Kidney (tissue), 14 donors: ENCODE data around the gene NPSR1. TPM values are rescaled to one million over a fixed set of nuclear protein-coding genes. Genes with fewer than 3 reads are reported as not detected.

Source experiments
- DNase-seq, 5 donors: peaks; one replicate each; pipeline ENCODE4 v3.0.0-alpha.2; 2013 to 2020
- FAIRE-seq: peaks from 2 replicates; lab custom pipeline; 2012; peaks lifted over from hg19 to GRCh38; lab: Jason Lieb, UNC
- H3K27ac ChIP-seq, 2 donors: one replicate each; pipeline ENCODE4 v1.7.0; 2013; ENCODE audit warnings: low read depth in 2 of 2, low read length in 2 of 2, inconsistent platforms in 1 of 2
- H3K27me3 ChIP-seq: one replicate; pipeline ENCODE4 v1.7.1; 2013; ENCODE audit warnings: low read length, inconsistent platforms; ENCODE audit not compliant: control insufficient read depth, insufficient read depth
- H3K36me3 ChIP-seq, 3 donors: one replicate each; pipeline versions ENCODE4 v1.7.0 to v1.7.1; 2013; ENCODE audit warnings: low read length in 3 of 3, control low read depth in 1 of 3, inconsistent platforms in 1 of 3; ENCODE audit not compliant: insufficient read depth in 3 of 3, control insufficient read depth in 2 of 3
- H3K4me1 ChIP-seq, 3 donors: one replicate each; pipeline versions ENCODE4 v1.7.0 to v1.7.1; 2013; ENCODE audit warnings: low read length in 3 of 3, inconsistent platforms in 1 of 3, low read depth in 1 of 3; ENCODE audit not compliant: control insufficient read depth in 2 of 3, insufficient read depth in 2 of 3
- H3K4me3 ChIP-seq, 3 donors: one replicate each; pipeline versions ENCODE4 v1.7.0 to v1.8.1; 2013; ENCODE audit warnings: low read length in 3 of 3, control low read depth in 1 of 3, inconsistent platforms in 1 of 3
- H3K9ac ChIP-seq, 3 donors: one replicate each; pipeline versions ENCODE4 v1.7.0 to v1.7.1; 2013; ENCODE audit warnings: low read length in 3 of 3, control low read depth in 1 of 3, inconsistent platforms in 1 of 3
- H3K9me3 ChIP-seq, 3 donors: one replicate each; pipeline versions ENCODE4 v1.7.0 to v1.7.1; 2013; ENCODE audit warnings: low read length in 3 of 3, control low read depth in 1 of 3, inconsistent platforms in 1 of 3; ENCODE audit not compliant: control insufficient read depth in 2 of 3, insufficient read depth in 1 of 3
- intact Hi-C: fragments of 100-400 bp; cut with DNase I; formaldehyde crosslinking; loops from one replicate; pipeline ENCODE4 v1.11.1; 2022
- polyA plus RNA-seq: library from polyadenylated mRNA; stranded (reverse); fragments of 350-450 nt; fragmentation: Illumina TruSeq; extraction: RNeasy Lipid Tissue Mini Kit (QIAGEN cat#74804); gene quantifications from one replicate; pipeline ENCODE4 v1.2.3, GENCODE V29; 2014; ENCODE audit warnings: low read depth, low replicate concordance; ENCODE audit not compliant: insufficient read depth
- total RNA-seq: library from RNA; stranded (reverse); fragmentation: NEBNext Ultra II Directional; extraction: Animal tissue kit (Norgen Biotek cat#: 25700); gene quantifications from one replicate; pipeline ENCODE4 v1.2.1, GENCODE V29; 2021
- TF ChIP-seq, protein P1 (sequence below): IDR thresholded peaks from 3 replicates; pipeline ENCODE4 v1.5.1; 2012; ENCODE audit warnings: mild to moderate bottlenecking, moderate library complexity, borderline replicate concordance; ENCODE audit not compliant: insufficient read depth; ENCODE audit errors: extremely low read depth
- donor health status: control.
- donor health status: control.
- donor health status: control.
- donor health status: control.
- donor health status: control.
- donor health status: DM: yes; HTN: yes; CAD: no.
- donor health status: Normal renal cell carcinoma (clear cell type).

NPSR1 gene
- total and polyA plus RNA-seq, 2 donors from 2014 or later: not detected

- Histone ChIP-seq H3K4me3 (no peak overlapping the region), H3K36me3 (no peaks in the 10 kb centered on the region), H3K27ac (no peak overlapping the region), H3K27me3 (no peaks in the 10 kb centered on the region), H3K9me3 (no peaks in the 10 kb centered on the region), H3K4me1 (no peaks in the 10 kb centered on the region), H3K9ac (no peak overlapping the region)
- intact Hi-C loops: no loop called here
- FAIRE-seq (no peak), DNase-seq (no peak)
- TF ChIP-seq, protein P1, sequence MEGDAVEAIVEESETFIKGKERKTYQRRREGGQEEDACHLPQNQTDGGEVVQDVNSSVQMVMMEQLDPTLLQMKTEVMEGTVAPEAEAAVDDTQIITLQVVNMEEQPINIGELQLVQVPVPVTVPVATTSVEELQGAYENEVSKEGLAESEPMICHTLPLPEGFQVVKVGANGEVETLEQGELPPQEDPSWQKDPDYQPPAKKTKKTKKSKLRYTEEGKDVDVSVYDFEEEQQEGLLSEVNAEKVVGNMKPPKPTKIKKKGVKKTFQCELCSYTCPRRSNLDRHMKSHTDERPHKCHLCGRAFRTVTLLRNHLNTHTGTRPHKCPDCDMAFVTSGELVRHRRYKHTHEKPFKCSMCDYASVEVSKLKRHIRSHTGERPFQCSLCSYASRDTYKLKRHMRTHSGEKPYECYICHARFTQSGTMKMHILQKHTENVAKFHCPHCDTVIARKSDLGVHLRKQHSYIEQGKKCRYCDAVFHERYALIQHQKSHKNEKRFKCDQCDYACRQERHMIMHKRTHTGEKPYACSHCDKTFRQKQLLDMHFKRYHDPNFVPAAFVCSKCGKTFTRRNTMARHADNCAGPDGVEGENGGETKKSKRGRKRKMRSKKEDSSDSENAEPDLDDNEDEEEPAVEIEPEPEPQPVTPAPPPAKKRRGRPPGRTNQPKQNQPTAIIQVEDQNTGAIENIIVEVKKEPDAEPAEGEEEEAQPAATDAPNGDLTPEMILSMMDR: no peak
Observed at GRCh38 chr7:34723338-34723737, 65.3 kb downstream of the NPSR1 start.

GRCh38 chr7:34723866-34724490 lies 66.0 kb downstream of the NPSR1 start:
- DNase-seq (no peak), FAIRE-seq (no peak)
- Histone ChIP-seq H3K27ac (no peak overlapping the region), H3K4me1 (no peaks in the 10 kb centered on the region), H3K9me3 (no peaks in the 10 kb centered on the region), H3K27me3 (no peaks in the 10 kb centered on the region), H3K9ac (no peak overlapping the region), H3K4me3 (no peak overlapping the region), H3K36me3 (no peaks in the 10 kb centered on the region)
- TF ChIP-seq, protein P1: no peak
- intact Hi-C loops: no loop called here

- H3K27ac ChIP-seq: no peak overlapping the region
- no peak overlapping the region for H3K4me3 ChIP-seq
- no peaks in the 10 kb centered on the region for H3K9me3 ChIP-seq
- H3K27me3 ChIP-seq: no peaks in the 10 kb centered on the region
- intact Hi-C loops: no loop called here
- no peak for FAIRE-seq
- no peaks in the 10 kb centered on the region for H3K36me3 ChIP-seq
- DNase-seq: no peak
- no peak overlapping the region for H3K9ac ChIP-seq
- TF ChIP-seq, protein P1: no peak
- H3K4me1 ChIP-seq: no peaks in the 10 kb centered on the region
Observed at GRCh38 chr7:34726221-34726620, 68.2 kb downstream of the NPSR1 start.
